ENCODE results near the gene LRIG2. TPM values are rescaled to one million over a fixed set of nuclear protein-coding genes. Genes with fewer than 3 reads are reported as not detected.

Gene LRIG2
- total and polyA plus RNA-seq, 2 of the 13 experiments (the other 11 are each of a cell fraction or from before 2014, with no cell fraction given): 8.1 to 12.2 TPM

DNA sequence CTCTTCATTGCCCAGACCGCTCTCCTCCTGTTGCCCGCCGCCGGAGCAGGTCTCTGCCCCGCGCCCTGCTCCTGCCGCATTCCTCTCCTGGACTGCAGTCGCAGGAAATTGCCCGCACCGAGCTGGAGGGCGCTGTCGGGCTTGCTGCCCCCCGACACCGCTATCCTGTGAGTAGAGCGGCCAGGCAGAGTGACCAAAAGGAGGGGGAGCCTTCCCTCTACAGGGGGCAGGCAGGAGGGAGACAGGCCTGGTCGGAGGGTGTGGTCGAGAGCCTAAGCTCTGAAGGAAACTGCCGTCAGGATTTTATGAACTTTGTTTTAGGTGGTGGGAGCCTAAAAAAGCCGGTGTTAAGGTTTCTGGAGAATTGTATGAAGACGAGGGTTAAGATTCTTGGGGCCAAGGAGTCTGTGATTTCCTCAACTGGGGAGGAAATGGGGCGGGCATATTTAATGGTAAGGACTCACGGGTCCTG, 517 bp downstream of the LRIG2 start (continued):
- TF ChIP-seq, protein P1, sequence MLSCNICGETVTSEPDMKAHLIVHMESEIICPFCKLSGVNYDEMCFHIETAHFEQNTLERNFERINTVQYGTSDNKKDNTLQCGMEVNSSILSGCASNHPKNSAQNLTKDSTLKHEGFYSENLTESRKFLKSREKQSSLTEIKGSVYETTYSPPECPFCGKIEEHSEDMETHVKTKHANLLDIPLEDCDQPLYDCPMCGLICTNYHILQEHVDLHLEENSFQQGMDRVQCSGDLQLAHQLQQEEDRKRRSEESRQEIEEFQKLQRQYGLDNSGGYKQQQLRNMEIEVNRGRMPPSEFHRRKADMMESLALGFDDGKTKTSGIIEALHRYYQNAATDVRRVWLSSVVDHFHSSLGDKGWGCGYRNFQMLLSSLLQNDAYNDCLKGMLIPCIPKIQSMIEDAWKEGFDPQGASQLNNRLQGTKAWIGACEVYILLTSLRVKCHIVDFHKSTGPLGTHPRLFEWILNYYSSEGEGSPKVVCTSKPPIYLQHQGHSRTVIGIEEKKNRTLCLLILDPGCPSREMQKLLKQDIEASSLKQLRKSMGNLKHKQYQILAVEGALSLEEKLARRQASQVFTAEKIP (CRISPR knock-in tag; IDR thresholded peaks at IDR 0.05; ENCODE audit: borderline replicate concordance): no peak
- TF ChIP-seq LCORL (IDR thresholded peaks at IDR 0.05) (no peak), LCORL (CRISPR knock-in tag; IDR thresholded peaks at IDR 0.05) (peak; percentile 22; the same call in 1 of the 2 replicates), MTF2 (CRISPR knock-in tag; IDR thresholded peaks at IDR 0.05; ENCODE audit: borderline replicate concordance) (no peak), ASH2L (IDR thresholded peaks at IDR 0.05; ENCODE audit: insufficient read length, low read depth, low read length) (peak; percentile 73), SMAD1 (CRISPR knock-in tag; IDR thresholded peaks at IDR 0.05; ENCODE audit: borderline replicate concordance, low read depth) (no peak), ZNF747 (CRISPR knock-in tag; IDR thresholded peaks at IDR 0.05; ENCODE audit: borderline replicate concordance) (no peak), PPARG (CRISPR knock-in tag; conservative IDR thresholded peaks at IDR 0.05) (0 out of 2 replicates have a peak, but pooled peaks have one; percentile 21), FOSL2 (CRISPR knock-in tag; IDR thresholded peaks at IDR 0.05) (no peak), SKI (IDR thresholded peaks at IDR 0.05; ENCODE audit: partially characterized antibody) (no peak), ZNF7 (CRISPR knock-in tag; IDR thresholded peaks at IDR 0.05) (no peak), MIXL1 (CRISPR knock-in tag; IDR thresholded peaks at IDR 0.05) (peak; percentile 38; the same call in 1 of the 2 replicates), ZMYM4 (CRISPR knock-in tag; IDR thresholded peaks at IDR 0.05) (no peak), ZNF850 (CRISPR knock-in tag; conservative IDR thresholded peaks at IDR 0.05) (no peak)
- TF ChIP-seq, protein P2, sequence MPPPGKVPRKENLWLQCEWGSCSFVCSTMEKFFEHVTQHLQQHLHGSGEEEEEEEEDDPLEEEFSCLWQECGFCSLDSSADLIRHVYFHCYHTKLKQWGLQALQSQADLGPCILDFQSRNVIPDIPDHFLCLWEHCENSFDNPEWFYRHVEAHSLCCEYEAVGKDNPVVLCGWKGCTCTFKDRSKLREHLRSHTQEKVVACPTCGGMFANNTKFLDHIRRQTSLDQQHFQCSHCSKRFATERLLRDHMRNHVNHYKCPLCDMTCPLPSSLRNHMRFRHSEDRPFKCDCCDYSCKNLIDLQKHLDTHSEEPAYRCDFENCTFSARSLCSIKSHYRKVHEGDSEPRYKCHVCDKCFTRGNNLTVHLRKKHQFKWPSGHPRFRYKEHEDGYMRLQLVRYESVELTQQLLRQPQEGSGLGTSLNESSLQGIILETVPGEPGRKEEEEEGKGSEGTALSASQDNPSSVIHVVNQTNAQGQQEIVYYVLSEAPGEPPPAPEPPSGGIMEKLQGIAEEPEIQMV (CRISPR knock-in tag; IDR thresholded peaks at IDR 0.05; ENCODE audit: low read depth): no peak
- TF ChIP-seq, protein P3, sequence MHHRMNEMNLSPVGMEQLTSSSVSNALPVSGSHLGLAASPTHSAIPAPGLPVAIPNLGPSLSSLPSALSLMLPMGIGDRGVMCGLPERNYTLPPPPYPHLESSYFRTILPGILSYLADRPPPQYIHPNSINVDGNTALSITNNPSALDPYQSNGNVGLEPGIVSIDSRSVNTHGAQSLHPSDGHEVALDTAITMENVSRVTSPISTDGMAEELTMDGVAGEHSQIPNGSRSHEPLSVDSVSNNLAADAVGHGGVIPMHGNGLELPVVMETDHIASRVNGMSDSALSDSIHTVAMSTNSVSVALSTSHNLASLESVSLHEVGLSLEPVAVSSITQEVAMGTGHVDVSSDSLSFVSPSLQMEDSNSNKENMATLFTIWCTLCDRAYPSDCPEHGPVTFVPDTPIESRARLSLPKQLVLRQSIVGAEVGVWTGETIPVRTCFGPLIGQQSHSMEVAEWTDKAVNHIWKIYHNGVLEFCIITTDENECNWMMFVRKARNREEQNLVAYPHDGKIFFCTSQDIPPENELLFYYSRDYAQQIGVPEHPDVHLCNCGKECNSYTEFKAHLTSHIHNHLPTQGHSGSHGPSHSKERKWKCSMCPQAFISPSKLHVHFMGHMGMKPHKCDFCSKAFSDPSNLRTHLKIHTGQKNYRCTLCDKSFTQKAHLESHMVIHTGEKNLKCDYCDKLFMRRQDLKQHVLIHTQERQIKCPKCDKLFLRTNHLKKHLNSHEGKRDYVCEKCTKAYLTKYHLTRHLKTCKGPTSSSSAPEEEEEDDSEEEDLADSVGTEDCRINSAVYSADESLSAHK (CRISPR knock-in tag; IDR thresholded peaks at IDR 0.05; ENCODE audit: borderline replicate concordance): no peak
- TF ChIP-seq, protein P4, sequence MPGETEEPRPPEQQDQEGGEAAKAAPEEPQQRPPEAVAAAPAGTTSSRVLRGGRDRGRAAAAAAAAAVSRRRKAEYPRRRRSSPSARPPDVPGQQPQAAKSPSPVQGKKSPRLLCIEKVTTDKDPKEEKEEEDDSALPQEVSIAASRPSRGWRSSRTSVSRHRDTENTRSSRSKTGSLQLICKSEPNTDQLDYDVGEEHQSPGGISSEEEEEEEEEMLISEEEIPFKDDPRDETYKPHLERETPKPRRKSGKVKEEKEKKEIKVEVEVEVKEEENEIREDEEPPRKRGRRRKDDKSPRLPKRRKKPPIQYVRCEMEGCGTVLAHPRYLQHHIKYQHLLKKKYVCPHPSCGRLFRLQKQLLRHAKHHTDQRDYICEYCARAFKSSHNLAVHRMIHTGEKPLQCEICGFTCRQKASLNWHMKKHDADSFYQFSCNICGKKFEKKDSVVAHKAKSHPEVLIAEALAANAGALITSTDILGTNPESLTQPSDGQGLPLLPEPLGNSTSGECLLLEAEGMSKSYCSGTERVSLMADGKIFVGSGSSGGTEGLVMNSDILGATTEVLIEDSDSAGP (CRISPR knock-in tag; IDR thresholded peaks at IDR 0.05; ENCODE audit: borderline replicate concordance): 0 out of 2 replicates have a peak, but pooled peaks have one; percentile 6
- TF ChIP-seq, protein P5, sequence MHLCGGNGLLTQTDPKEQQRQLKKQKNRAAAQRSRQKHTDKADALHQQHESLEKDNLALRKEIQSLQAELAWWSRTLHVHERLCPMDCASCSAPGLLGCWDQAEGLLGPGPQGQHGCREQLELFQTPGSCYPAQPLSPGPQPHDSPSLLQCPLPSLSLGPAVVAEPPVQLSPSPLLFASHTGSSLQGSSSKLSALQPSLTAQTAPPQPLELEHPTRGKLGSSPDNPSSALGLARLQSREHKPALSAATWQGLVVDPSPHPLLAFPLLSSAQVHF (CRISPR knock-in tag; IDR thresholded peaks at IDR 0.05): no peak
- TF ChIP-seq, protein P6, sequence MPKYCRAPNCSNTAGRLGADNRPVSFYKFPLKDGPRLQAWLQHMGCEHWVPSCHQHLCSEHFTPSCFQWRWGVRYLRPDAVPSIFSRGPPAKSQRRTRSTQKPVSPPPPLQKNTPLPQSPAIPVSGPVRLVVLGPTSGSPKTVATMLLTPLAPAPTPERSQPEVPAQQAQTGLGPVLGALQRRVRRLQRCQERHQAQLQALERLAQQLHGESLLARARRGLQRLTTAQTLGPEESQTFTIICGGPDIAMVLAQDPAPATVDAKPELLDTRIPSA (CRISPR knock-in tag; IDR thresholded peaks at IDR 0.05; ENCODE audit: borderline replicate concordance): no peak
- TF ChIP-seq, protein P7, sequence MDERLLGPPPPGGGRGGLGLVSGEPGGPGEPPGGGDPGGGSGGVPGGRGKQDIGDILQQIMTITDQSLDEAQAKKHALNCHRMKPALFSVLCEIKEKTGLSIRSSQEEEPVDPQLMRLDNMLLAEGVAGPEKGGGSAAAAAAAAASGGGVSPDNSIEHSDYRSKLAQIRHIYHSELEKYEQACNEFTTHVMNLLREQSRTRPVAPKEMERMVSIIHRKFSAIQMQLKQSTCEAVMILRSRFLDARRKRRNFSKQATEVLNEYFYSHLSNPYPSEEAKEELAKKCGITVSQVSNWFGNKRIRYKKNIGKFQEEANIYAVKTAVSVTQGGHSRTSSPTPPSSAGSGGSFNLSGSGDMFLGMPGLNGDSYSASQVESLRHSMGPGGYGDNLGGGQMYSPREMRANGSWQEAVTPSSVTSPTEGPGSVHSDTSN (CRISPR knock-in tag; IDR thresholded peaks at IDR 0.05): no peak

Data from HepG2 (cell line).